NCI-H774 (cell line): Measurements from ENCODE around the gene IL36B.

Source experiments
- DNase-seq: peaks from one replicate; lab custom pipeline; 2025; lab: John Stamatoyannopoulos, UW

Gene IL36B

DNA sequence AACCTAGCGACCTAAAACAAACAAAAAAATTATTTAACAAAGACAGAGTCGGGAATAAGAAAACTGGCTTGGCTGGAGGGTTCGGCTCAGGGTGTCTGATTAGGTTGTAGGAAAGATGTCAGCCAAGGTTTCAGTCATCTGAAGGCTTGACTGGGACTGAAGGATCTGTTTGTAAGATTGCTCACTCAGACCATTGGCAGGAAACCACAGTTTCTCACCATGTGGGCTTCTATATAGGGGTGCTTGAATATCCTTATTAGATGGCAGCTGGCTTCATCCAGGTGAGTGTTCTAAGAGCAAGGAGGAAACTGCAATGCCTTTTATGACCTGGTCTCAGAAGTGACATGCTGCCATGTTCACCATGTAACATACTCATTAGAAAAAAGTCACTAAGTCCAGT lies 999 bp upstream of the IL36B start:
- DNase-seq, result no peak

DNA sequence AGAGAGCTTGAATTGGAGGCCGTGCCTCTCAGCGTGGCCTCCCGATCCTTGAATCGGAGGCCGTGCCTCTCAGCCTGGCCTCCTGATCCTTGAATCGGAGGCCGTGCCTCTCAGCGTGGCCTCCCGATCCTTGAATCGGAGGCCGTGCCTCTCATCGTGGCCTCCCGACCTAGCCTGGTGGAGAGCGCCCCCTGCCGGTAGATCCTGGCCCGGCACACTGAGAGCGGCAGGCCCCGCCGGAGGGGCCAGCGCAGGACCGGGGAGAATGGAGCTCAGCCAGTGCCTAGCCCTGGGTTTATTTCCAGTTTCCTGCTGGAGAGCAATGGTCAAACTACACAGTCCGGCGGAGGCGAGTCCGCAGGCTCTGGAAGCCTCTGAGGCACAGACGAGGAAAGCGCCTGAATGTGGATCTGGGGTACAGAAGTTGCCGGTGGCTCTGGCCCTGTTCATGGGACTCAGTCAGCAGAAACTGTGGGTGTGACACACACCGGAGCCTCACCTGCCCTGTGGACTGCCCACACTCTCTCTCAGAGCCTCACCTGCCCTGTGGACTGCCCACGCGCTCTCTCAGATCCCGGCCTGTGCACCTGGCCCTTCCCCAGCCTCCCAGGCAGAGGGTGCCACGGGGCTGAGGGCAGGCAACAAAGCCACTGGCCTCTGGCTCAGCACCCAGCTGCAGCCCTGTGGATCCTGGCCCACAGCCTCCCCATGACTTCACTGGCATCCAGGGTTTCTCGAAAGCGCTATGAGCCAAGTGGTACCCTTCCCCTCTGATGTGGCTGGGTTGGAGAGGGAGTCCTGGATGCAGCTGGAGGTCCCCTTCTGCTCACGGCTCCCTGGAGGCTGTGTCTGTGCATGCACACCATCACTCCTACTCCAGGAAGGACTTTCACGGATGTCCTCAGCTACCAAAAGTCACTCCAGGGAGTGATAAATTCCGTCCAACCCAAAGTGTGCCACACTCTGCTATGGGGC lies 1.5 kb downstream of the IL36B start:
- no peak for DNase-seq

GRCh38 chr2:113046465-113046864 lies 6.2 kb downstream of the IL36B start:
- DNase-seq, result no peak

- no peak for DNase-seq
Observed at GRCh38 chr2:113041871-113042270, 10.8 kb downstream of the IL36B start.

- no peak for DNase-seq
Observed at GRCh38 chr2:113039719-113040118, 12.9 kb downstream of the IL36B start.

- no peak for DNase-seq
Observed at GRCh38 chr2:113039158-113039557, 13.5 kb downstream of the IL36B start.

- DNase-seq, result no peak
Observed at GRCh38 chr2:113038291-113038690, 14.4 kb downstream of the IL36B start.

DNA sequence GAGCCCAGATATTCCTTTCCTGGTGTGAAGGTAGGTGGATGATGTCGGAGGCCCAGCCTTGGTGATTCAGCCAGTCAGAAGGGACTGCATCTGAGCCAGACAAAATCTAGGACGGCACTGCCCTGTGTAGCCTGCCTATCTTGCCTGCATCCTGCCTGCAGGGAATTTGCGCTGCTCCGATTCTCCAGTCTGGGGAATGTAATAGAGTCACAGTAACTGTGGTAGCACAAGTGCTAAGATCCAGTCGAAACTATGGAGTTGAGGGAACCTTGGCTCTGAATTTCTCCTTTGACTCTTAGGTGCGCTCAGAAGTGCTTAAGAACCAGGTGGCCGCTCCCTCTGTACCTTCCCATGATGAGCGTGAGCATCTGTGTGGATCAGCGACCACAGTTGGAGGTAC lies 15.9 kb downstream of the IL36B start:
- DNase-seq, result no peak

GRCh38 chr2:113034016-113034415 lies 18.7 kb downstream of the IL36B start:
- DNase-seq, result no peak

- no peak for DNase-seq
Observed at GRCh38 chr2:113032737-113033136, 19.9 kb downstream of the IL36B start.

GRCh38 chr2:113028112-113028511 lies 24.6 kb downstream of the IL36B start:
- no peak for DNase-seq

GRCh38 chr2:113027691-113028090 lies 25.0 kb downstream of the IL36B start:
- no peak for DNase-seq

- DNase-seq, result no peak
Observed at GRCh38 chr2:113025737-113026136, 26.9 kb downstream of the IL36B start.

DNA sequence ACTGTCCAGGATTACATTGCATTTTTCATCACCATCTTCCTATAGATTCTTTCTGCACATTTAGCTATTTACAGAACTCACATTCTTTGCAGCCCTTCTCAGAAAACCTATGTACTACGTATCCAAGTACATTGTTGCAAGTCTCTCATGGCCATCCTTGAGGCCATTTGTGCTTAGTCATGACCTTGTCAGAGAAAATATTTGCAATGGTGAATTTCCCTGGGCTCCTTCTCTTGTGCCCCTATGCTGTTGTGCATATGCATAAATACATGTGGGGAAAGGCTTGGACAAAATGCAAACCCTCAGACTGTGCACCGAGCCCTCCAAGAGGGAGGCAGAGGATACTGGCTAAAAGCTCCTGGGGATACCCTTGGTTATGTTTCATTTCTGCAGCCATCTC lies 27.9 kb downstream of the IL36B start:
- DNase-seq, result no peak

GRCh38 chr2:113021312-113021711 lies 31.4 kb downstream of the IL36B start:
- DNase-seq, result no peak

GRCh38 chr2:113018509-113018908 lies 34.2 kb downstream of the IL36B start:
- no peak for DNase-seq

DNA sequence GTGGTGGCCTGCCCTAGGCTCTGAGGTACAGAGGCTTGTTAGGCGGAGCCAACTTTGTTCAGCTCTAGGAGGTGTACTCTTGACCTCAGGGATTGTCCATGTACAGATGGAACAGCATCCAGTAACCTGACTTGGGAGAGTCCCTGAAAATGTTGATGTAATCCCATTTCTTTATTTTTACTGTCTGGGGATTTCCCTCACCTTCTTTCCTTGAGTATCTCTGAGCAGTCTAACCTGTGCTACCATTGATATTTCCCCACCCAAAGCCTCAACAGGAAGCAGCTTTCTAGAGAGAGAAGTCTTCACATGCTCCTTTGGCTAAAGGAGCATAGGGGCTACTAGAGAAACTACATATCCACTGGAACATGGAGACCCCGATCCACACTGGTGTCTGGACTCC lies 37.0 kb downstream of the IL36B start:
- no peak for DNase-seq

GRCh38 chr2:113015042-113015441 lies 37.6 kb downstream of the IL36B start:
- no peak for DNase-seq

GRCh38 chr2:113014067-113014466 lies 38.6 kb downstream of the IL36B start:
- DNase-seq, result no peak

DNA sequence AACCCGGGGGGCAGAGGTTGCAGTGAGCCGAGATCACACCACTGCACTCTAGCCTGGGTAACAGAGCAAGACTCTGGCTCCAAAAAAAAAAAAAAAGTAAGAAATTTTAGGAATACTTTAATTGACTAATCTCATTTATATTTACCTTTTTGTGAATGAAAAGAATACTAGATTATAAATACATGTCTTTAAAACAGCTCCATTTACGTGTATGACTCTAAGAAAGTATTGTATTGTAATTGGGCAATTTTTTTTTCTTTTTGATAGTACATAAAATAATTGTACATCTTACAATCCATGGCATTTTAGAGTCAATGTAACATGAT lies 39.4 kb downstream of the IL36B start:
- no peak for DNase-seq

GRCh38 chr2:113012436-113013335 lies 40.0 kb downstream of the IL36B start:
- DNase-seq, result no peak

- no peak for DNase-seq
Observed at GRCh38 chr2:113011108-113011507, 41.6 kb downstream of the IL36B start.

DNA sequence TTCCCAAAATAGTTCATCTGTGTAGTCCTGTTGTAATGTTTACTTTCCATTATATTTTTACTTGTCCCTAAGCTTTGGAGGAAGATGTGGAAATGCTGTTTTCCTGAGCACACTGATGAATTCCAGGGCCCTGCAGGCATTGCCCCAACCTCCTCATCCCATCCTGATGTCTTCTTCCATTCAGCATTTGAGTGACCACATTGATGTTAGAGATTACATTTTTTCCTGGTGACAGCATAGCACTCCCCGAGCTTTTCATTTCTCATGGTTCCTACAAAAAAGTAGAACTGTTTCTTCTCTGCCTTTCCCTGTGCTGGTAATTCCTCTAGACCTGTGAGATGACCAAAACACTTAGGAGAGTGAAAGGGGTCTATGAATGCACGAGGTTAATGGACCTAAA lies 42.6 kb downstream of the IL36B start:
- DNase-seq, result no peak
